ENCODE measurements around the gene FITM2. TPM values are rescaled to one million over a fixed set of nuclear protein-coding genes. Genes with fewer than 3 reads are reported as not detected.
"Not testable (repeated sequence)": the region's sequence is repeated elsewhere in the genome, so short reads cannot be mapped to it uniquely, and the experiment has no call there.

The FITM2 gene
- polyA plus RNA-seq, 1 donor, result 7.5 TPM

DNA sequence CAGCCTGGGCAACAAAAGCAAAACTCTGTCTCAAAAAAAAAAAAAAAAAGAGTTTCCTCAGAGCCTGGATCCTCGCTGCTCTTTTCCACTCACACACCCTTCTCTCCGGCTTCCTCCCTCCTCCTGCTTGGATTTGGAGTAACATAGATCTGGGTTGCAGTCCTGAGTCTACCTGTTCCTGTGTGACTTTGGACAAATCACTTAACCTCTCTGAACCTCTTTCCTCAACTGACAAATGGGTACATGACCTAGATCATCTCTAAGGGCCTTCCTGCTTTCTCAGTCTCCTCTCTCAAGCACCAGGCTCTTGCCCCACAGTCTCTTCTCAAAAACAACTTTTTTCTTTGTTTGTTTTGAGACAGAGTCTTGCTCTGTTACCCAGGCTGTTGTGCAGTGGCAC, 20.2 kb upstream of the FITM2 start:
- no peak for DNase-seq (ENCODE audit: low read depth)

- DNase-seq (ENCODE audit: low read depth), result no peak
Measured at GRCh38 chr20:44328428-44328827, 17.4 kb upstream of the FITM2 start.

DNA sequence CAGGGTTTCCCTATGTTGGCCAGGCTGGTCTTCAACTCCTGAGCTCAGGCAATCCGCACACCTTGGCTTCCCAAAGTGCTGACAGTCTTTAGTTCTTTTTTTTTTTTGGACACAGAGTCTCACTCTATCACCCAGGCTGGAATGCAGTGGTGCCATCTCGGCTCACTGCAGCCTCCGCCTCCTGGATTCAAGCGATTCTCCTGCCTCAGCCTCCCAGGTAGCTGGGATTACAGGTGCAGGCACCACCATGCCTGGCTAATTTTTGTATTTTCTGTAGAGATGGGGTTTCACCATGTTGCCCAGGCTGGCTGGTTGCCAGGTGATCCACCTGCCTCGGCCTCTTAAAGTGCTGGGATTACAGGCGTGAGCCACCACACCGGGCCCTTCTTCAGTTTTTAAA, 16.7 kb upstream of the FITM2 start:
- DNase-seq (ENCODE audit: low read depth), result not testable (repeated sequence)

DNA sequence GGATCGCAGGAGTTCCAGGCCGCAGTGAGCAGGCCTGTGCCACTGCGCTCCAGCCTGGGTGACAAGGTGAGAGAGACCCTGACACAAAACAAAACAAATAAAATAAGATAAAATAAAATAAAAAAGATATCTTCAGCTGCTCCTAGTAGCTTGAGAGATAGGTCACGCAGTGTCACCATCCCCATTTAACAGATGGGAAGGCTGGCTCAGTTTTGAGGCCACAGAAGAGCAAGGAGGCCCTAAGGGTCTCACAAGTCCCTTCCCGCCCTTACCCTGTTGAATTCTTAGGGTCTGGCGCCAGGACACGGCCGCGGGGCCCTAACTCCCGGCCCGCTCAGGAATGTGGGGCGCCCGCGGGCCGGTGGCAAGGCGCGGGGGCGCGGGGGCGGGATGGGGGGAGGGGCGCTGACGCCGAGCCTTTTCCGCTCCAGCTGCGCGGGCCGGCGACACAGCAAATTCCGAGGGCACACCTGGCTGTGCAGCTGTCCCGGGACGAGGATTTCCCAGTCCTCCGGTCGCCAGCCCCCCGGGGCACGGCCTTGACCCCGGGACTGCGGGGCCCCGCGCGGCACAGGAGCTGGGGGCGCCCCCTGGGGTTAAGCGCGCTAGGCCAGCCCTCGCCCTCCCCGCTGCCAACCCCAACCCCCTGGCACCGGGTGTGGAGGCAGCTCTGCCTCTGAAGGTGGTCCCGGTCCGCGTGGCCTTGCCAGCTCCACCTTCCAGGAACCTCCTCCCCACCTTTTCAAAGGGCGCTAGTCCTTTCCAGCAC, 15.6 kb upstream of the FITM2 start:
- no peak for DNase-seq (ENCODE audit: low read depth)

DNA sequence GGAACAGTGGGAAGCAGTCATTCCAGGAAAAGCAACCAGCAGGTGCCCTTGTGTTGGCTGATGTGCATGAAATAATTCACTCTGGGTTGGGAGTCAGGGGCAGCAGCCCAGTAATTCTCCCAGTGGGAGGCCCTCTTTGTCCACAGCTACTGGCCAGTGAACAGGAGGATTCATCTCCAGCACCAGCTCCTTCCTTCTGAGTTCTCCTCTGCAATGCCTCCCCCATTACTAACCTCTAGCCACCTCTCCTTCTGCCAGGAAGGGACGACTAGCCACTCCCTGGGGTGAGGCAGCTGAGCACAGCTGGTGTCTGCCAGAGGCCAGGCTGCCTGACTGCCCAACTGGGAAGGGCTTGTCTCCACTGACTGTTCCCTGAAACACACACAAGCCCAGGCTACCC, 13.3 kb upstream of the FITM2 start:
- no peak for DNase-seq (ENCODE audit: low read depth)

GRCh38 chr20:44319839-44320422, 8.9 kb upstream of the FITM2 start:
- no peak for DNase-seq (ENCODE audit: low read depth)

DNA sequence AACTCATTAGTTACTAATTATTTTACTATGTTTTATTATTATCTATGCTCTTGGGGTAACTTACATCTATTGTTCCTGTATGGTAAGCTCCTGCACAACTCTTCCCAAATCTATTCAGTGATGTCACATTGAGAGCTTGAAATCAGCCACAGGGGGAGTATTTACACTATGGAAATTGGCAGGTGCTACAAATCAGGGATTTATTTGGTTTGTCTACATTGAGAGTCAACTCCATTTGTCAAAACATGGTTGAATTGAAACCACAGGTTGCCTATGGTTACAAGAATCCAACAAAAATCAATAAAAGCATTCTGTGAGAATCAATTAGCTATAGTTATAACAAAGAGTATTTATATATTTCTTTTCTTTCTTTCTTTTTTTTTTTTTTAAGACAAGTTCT, 3.9 kb upstream of the FITM2 start:
- DNase-seq (ENCODE audit: low read depth), result no peak

DNA sequence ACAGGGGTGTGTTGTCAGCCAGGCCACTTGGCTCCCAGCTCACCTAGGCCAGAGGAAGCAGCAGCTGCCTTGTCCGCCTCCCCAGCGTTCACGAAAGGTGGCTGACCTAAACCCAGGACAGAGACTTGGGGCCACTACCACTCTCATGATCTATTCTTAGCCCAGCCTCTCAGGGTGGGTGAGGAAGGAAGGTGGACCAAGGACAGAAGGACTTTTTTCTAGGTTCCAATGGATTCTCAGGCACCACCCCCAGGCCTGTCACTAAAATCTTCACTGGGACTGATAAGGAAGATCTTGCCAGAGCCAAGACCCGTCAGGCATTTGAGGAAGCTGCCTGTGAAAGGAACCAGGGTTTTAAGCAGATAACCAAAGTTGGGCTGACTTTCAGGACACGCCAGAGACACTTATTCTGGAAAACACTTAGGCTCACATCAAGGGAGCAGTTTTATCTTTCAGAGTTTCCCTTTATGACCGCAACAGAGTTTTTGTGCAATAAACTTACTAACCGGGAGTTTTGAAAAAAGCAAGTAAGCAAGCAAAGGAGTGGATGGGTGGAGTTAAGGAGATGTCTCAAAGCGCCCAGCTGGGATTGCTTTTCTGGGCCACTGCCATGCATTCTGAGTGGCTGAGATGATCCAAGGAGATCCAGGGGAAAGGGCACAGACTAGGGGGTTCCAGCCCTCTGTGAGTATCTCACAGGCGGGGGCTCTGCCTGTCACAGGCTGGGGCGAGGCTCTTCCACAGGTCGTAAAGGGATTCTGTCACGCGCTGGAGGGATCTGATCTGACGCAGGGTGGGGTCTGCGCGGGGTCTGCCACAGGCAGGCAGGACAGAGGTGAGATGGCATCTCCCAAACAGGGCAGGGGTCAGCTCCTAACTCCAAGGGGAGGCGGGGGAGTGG, 989 bp downstream of the FITM2 start:
- no peak for DNase-seq (ENCODE audit: low read depth)

- no peak for DNase-seq (ENCODE audit: low read depth)
Measured at GRCh38 chr20:44306927-44307326, 4.1 kb downstream of the FITM2 start.

DNA sequence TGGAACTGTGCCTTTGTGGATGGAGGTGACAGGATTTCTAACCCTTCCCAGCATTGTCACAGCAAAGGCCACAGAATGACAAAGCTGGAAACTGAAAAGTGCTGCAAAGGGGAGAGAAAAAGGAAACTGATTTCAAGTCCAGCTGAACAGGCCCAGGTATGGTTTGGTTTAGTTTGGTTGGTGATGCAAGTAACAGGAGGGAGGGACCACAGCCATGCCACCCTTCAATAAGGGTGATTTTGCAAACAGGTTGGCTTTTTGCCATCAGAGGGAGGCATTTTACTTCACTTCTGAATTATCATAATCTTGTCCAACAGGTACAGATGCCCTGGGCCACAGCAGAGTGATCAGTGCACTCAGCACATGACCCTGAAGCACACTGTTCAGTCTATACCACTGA, 6.6 kb downstream of the FITM2 start:
- DNase-seq (ENCODE audit: low read depth), result no peak

DNA sequence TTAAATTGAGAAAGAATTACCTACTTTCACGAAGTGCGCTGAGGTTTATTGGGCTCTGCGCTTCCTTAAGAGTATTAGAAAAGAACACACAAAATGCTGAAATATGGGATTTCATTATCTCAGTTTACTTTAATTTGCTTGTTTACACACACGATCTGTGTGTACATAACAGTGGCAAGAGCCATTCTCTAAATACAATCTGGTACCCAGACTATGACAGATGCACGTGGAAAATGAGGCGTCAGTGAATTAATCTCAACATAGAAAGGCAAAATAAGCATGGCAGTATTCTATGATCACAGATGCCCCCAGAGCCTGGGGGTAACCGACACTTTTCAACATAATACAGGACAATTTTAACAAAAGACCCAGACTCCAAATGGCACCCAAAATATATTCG, 8.3 kb downstream of the FITM2 start:
- no peak for DNase-seq (ENCODE audit: low read depth)

GRCh38 chr20:44302026-44302669, 8.9 kb downstream of the FITM2 start:
- no peak for DNase-seq (ENCODE audit: low read depth)

GRCh38 chr20:44301285-44301684, 9.7 kb downstream of the FITM2 start:
- no peak for DNase-seq (ENCODE audit: low read depth)

DNA sequence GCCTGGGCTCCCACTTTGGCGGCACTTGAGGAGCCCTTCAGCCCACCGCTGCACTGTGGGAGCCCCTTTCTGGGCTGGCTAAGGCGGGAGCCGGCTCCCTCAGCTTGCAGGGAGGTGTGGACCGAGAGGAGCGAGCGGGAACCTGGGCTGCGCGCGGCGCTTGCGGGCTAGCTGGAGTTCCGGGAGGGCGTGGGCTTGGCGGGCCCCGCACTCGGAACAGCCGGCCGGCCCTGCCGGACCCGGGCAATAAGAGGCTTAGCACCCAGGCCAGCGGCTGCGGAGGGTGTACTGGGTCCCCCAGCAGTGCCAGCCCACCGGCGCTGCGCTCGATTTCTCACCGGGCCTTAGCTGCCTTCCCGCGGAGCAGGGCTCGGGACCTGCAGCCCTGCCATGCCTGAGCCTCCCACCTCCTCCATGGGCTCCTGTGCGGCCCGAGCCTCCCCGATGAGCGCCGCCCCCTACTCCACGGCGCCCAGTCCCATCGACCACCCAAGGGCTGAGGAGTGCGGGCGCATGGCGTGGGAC, 11.9 kb downstream of the FITM2 start:
- not testable (repeated sequence) for DNase-seq (ENCODE audit: low read depth)

DNA sequence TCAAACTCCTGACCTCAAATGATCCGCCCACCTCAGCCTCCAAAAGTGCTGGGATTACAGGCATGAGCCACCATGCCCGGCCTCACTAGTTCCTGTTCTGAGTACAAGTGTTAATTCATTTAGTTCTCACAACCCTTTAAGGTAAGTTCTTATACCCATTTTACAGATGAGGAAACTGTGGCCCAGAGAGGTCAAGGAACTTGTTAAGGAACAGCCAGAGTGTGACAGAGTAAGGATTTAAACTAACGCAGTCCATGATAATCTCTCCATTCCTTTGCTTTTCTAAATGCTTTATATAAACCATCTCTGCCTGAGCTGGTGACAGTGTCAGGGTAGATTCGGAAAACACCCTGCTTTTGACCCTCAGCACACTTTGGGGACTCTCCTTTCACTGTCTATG, 13.3 kb downstream of the FITM2 start:
- DNase-seq (ENCODE audit: low read depth), result no peak

DNA sequence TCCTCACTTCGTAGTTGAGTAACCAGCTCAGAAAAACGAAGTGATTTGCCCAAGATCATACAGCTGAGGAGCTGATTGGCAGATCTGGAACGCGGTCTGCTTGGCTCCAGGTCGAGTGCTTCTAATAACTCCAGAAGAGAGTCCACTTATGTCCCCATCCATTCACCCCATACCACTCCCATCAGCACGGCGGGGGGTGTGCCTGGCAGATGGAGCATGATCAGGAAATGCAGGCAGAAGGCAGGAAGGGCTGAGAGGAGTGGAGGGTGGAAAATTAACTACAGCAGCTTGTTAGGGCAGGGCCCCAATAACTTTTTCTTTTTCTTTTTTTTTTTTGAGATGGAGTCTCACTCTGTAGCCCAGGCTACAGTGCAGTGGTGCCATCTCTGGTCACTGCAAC, 15.0 kb downstream of the FITM2 start:
- DNase-seq (ENCODE audit: low read depth), result no peak

- no peak for DNase-seq (ENCODE audit: low read depth)
Measured at GRCh38 chr20:44291754-44292153, 19.2 kb downstream of the FITM2 start.

- DNase-seq (ENCODE audit: low read depth), result no peak
Measured at GRCh38 chr20:44288252-44288651, 22.8 kb downstream of the FITM2 start.

- no peak for DNase-seq (ENCODE audit: low read depth)
Measured at GRCh38 chr20:44287272-44288097, 23.5 kb downstream of the FITM2 start.

- DNase-seq (ENCODE audit: low read depth), result no peak
Measured at GRCh38 chr20:44284032-44284431, 27.0 kb downstream of the FITM2 start.

GRCh38 chr20:44282192-44282591, 28.8 kb downstream of the FITM2 start:
- no peak for DNase-seq (ENCODE audit: low read depth)

Data from forelimb muscle (tissue), 1 donor.